ENCODE data around the gene REEP1.

DNA sequence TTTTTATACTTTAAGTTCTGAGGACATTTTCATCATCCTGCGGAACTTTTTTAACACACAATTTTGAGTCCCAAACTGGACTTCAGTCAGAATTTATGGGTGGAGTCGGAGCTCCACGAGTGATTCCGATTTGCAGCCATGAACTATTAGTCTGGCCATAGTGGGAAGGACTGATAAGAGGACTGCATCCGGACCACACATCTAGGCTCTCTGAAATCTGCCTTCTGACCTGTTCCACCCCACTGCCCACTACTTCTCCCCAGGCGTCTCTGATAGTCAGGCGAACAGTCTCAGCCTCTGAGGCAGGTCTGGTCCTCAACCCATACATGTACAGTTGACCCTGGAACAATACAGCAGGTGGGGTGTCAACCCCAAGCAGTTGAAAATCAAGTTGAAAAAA is 133.0 kb downstream of the REEP1 start:
- TF ChIP-seq EZH2 (IDR thresholded peaks at IDR 0.05; ENCODE audit: low read depth, low read length, severe bottlenecking) (no peak), CTCF (IDR thresholded peaks at IDR 0.05; ENCODE audit: control extremely low read depth in 1 of 3, insufficient read depth in 1 of 3, low read depth in 1 of 3, low read length in 3 of 3) (no peak), CBX5 (IDR thresholded peaks at IDR 0.05; ENCODE audit: low read depth, low read length) (no peak), EP300 (IDR thresholded peaks at IDR 0.05; ENCODE audit: borderline replicate concordance in 1 of 2, low read depth in 2 of 2, low read length in 2 of 2) (no peak), CEBPB (IDR thresholded peaks at IDR 0.05; ENCODE audit: low read depth, low read length) (no peak), TAF1 (IDR thresholded peaks at IDR 0.05; ENCODE audit: low read depth, low read length) (no peak), POLR2A (IDR thresholded peaks at IDR 0.05; ENCODE audit: control extremely low read depth in 1 of 2, low read depth in 2 of 2, low read length in 2 of 2) (no peak), ZNF274 (IDR thresholded peaks at IDR 0.05; ENCODE audit: borderline replicate concordance, extremely low read depth, low read length) (no peak), TCF12 (IDR thresholded peaks at IDR 0.05; ENCODE audit: low read depth, low read length) (no peak), SP1 (IDR thresholded peaks at IDR 0.05; ENCODE audit: low read depth, low read length) (no peak), NRF1 (IDR thresholded peaks at IDR 0.05; ENCODE audit: low read depth, low read length) (no peak)

All from H1 (cell line).